ENCODE data around the gene LIN7A.

- TF ChIP-seq CTCF (IDR thresholded peaks at IDR 0.05): no peak
- TF ChIP-seq POLR2A (IDR thresholded peaks at IDR 0.05): no peak
Observed at GRCh38 chr12:80860928-80861327, 76.8 kb downstream of the LIN7A start.
